ENCODE data around the gene PLCG2.

DNA sequence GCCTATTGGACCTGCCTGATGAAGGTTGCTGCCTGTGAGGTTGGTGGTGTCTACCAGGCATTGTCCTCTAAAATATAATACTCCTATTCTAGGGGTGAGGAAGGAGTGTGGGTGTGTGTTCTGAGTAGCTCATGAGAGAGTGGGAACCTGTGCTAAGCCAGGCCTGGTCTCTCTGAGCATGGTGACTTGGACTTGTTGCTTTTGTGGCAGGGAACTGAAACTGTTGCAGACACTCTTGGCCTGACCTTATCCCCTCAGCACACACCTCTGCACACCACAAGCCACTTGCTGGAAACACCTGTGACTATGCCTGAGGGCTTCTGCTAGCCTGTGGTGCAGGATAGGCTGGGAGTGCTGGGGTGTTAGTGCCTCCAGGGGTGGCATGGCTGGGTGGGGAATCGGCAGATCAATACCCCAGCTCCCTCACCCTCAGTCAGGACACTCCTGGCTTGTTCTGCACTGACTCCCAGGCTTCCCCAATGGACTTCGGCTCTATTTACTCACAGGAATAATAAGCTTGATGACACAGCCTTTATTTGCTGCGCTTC is 29.9 kb downstream of the PLCG2 start:
- TF ChIP-seq, protein P1, sequence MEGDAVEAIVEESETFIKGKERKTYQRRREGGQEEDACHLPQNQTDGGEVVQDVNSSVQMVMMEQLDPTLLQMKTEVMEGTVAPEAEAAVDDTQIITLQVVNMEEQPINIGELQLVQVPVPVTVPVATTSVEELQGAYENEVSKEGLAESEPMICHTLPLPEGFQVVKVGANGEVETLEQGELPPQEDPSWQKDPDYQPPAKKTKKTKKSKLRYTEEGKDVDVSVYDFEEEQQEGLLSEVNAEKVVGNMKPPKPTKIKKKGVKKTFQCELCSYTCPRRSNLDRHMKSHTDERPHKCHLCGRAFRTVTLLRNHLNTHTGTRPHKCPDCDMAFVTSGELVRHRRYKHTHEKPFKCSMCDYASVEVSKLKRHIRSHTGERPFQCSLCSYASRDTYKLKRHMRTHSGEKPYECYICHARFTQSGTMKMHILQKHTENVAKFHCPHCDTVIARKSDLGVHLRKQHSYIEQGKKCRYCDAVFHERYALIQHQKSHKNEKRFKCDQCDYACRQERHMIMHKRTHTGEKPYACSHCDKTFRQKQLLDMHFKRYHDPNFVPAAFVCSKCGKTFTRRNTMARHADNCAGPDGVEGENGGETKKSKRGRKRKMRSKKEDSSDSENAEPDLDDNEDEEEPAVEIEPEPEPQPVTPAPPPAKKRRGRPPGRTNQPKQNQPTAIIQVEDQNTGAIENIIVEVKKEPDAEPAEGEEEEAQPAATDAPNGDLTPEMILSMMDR (IDR thresholded peaks at IDR 0.05): no peak
- TF ChIP-seq RCOR1 (IDR thresholded peaks at IDR 0.05; ENCODE audit: low read depth, low read length): no peak
- TF ChIP-seq POLR2A (IDR thresholded peaks at IDR 0.05; ENCODE audit: low read length): no peak
- no peak for TF ChIP-seq ZFP36 (IDR thresholded peaks at IDR 0.05; ENCODE audit: borderline replicate concordance, partially characterized antibody)
- TF ChIP-seq MYC (IDR thresholded peaks at IDR 0.05; ENCODE audit: borderline replicate concordance, low read length): no peak
- no peak for TF ChIP-seq CEBPB (IDR thresholded peaks at IDR 0.05)
- TF ChIP-seq MAFK (IDR thresholded peaks at IDR 0.05; ENCODE audit: partially characterized antibody): no peak
- no peak for TF ChIP-seq JUN (IDR thresholded peaks at IDR 0.05)
- no peak for TF ChIP-seq EP300 (IDR thresholded peaks at IDR 0.05)
- TF ChIP-seq RAD21 (conservative IDR thresholded peaks at IDR 0.05 in 1 of 2, IDR thresholded peaks at IDR 0.05 in 1 of 2): no peak
- TF ChIP-seq, protein P2, sequence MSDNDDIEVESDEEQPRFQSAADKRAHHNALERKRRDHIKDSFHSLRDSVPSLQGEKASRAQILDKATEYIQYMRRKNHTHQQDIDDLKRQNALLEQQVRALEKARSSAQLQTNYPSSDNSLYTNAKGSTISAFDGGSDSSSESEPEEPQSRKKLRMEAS (IDR thresholded peaks at IDR 0.05): no peak
